HEK293 (cell line): ENCODE measurements around the gene ISG20L2.

Source experiments
- GFI1B ChIP-seq: fragments of 450-650 bp; formaldehyde crosslinking; IDR thresholded peaks from 2 replicates; pipeline ENCODE4 v1.5.1; 2016; ENCODE audit warnings: missing biosample characterization, missing genetic modification characterization
- GLIS1 ChIP-seq: fragments of 450-650 bp; formaldehyde crosslinking; IDR thresholded peaks from 2 replicates; pipeline ENCODE4 v1.5.1; 2016; ENCODE audit warnings: missing biosample characterization, missing genetic modification characterization
- HOXA7 ChIP-seq: sonication (generic); formaldehyde crosslinking; IDR thresholded peaks from 2 replicates; pipeline ENCODE4 v1.8.1; 2022; ENCODE audit warnings: missing genetic modification reagents, borderline replicate concordance
- INSM2 ChIP-seq: fragments of 450-650 bp; formaldehyde crosslinking; IDR thresholded peaks from 2 replicates; pipeline ENCODE4 v1.5.1; 2016; ENCODE audit warnings: missing biosample characterization, missing genetic modification characterization
- KLF8 ChIP-seq: fragments of 450-650 bp; formaldehyde crosslinking; IDR thresholded peaks from 2 replicates; pipeline ENCODE4 v1.5.1; 2016; ENCODE audit warnings: missing biosample characterization, missing genetic modification characterization
- REPIN1 ChIP-seq: fragments of 450-650 bp; formaldehyde crosslinking; IDR thresholded peaks from 2 replicates; pipeline ENCODE4 v1.5.1; 2017; ENCODE audit warnings: missing biosample characterization, missing genetic modification characterization, low read depth
- ZBTB1 ChIP-seq: fragments of 450-650 bp; formaldehyde crosslinking; IDR thresholded peaks from 2 replicates; pipeline ENCODE4 v1.5.1; 2016; ENCODE audit warnings: missing biosample characterization, missing genetic modification characterization
- ZBTB20 ChIP-seq: fragments of 450-650 bp; formaldehyde crosslinking; IDR thresholded peaks from 2 replicates; pipeline ENCODE4 v1.5.1; 2016; ENCODE audit warnings: missing biosample characterization, missing genetic modification characterization
- ZBTB21 ChIP-seq: fragments of 450-650 bp; formaldehyde crosslinking; IDR thresholded peaks from 2 replicates; pipeline ENCODE4 v1.5.1; 2017; ENCODE audit warnings: missing biosample characterization, missing genetic modification characterization
- ZEB2 ChIP-seq: fragments of 450-650 bp; formaldehyde crosslinking; IDR thresholded peaks from 2 replicates; pipeline ENCODE4 v1.5.1; 2016; ENCODE audit warnings: missing biosample characterization, missing genetic modification characterization
- ZFHX2 ChIP-seq: fragments of 450-650 bp; formaldehyde crosslinking; conservative IDR thresholded peaks from 2 replicates; pipeline ENCODE4 v1.5.1; 2016; ENCODE audit warnings: missing biosample characterization, missing genetic modification characterization
- ZNF140 ChIP-seq: fragments of 450-650 bp; formaldehyde crosslinking; IDR thresholded peaks from 2 replicates; pipeline ENCODE4 v1.5.1; 2016; ENCODE audit warnings: missing biosample characterization, missing genetic modification characterization
- ZNF155 ChIP-seq: fragments of 450-650 bp; formaldehyde crosslinking; IDR thresholded peaks from 2 replicates; pipeline ENCODE4 v1.5.1; 2016; ENCODE audit warnings: missing biosample characterization, missing genetic modification characterization
- ZNF184 ChIP-seq: fragments of 450-650 bp; IDR thresholded peaks from 2 replicates; pipeline ENCODE4 v1.5.1; 2018; ENCODE audit warnings: missing biosample characterization, mild to moderate bottlenecking, missing genetic modification characterization
- ZNF211 ChIP-seq: fragments of 450-650 bp; formaldehyde crosslinking; IDR thresholded peaks from 2 replicates; pipeline ENCODE4 v1.5.1; 2016; ENCODE audit warnings: low read depth, missing biosample characterization, missing genetic modification characterization
- ZNF214 ChIP-seq: fragments of 450-650 bp; formaldehyde crosslinking; IDR thresholded peaks from 2 replicates; pipeline ENCODE4 v1.5.1; 2017; ENCODE audit warnings: missing biosample characterization, mild to moderate bottlenecking, missing genetic modification characterization, borderline replicate concordance
- ZNF23 ChIP-seq: fragments of 450-650 bp; formaldehyde crosslinking; IDR thresholded peaks from 2 replicates; pipeline ENCODE4 v1.5.1; 2016; ENCODE audit warnings: missing biosample characterization, missing genetic modification characterization, borderline replicate concordance
- ZNF24 ChIP-seq: fragments of 450-650 bp; formaldehyde crosslinking; IDR thresholded peaks from 2 replicates; pipeline ENCODE4 v1.5.1; 2016; ENCODE audit warnings: missing biosample characterization, missing genetic modification characterization
- ZNF324 ChIP-seq: fragments of 450-650 bp; formaldehyde crosslinking; IDR thresholded peaks from 2 replicates; pipeline ENCODE4 v1.5.1; 2016; ENCODE audit warnings: missing biosample characterization, missing genetic modification characterization
- ZNF362 ChIP-seq: fragments of 450-650 bp; formaldehyde crosslinking; IDR thresholded peaks from 2 replicates; pipeline ENCODE4 v1.5.1; 2016; ENCODE audit warnings: missing biosample characterization, missing genetic modification characterization
- ZNF366 ChIP-seq: fragments of 450-650 bp; formaldehyde crosslinking; conservative IDR thresholded peaks from 2 replicates; pipeline ENCODE4 v1.5.1; 2016; ENCODE audit warnings: missing biosample characterization, missing genetic modification characterization
- ZNF37A ChIP-seq: fragments of 450-650 bp; IDR thresholded peaks from 2 replicates; pipeline ENCODE4 v1.5.1; 2018; ENCODE audit warnings: missing biosample characterization, missing genetic modification characterization
- ZNF416 ChIP-seq: fragments of 450-650 bp; formaldehyde crosslinking; IDR thresholded peaks from 2 replicates; pipeline ENCODE4 v1.5.1; 2016; ENCODE audit warnings: missing biosample characterization, missing genetic modification characterization
- ZNF473 ChIP-seq: fragments of 450-650 bp; formaldehyde crosslinking; IDR thresholded peaks from 2 replicates; pipeline ENCODE4 v1.5.1; 2017; ENCODE audit warnings: missing biosample characterization, missing genetic modification characterization
- ZNF48 ChIP-seq: fragments of 450-650 bp; formaldehyde crosslinking; IDR thresholded peaks from 2 replicates; pipeline ENCODE4 v1.5.1; 2016; ENCODE audit warnings: missing biosample characterization, missing genetic modification characterization
- ZNF549 ChIP-seq: fragments of 450-650 bp; IDR thresholded peaks from 2 replicates; pipeline ENCODE4 v1.5.1; 2018; ENCODE audit warnings: missing biosample characterization, missing genetic modification characterization, mild to moderate bottlenecking, inconsistent platforms, moderate library complexity
- ZNF555 ChIP-seq: fragments of 450-650 bp; formaldehyde crosslinking; conservative IDR thresholded peaks from 2 replicates; pipeline ENCODE4 v1.5.1; 2017; ENCODE audit warnings: missing biosample characterization, mild to moderate bottlenecking, missing genetic modification characterization, inconsistent platforms
- ZNF560 ChIP-seq: fragments of 450-650 bp; formaldehyde crosslinking; IDR thresholded peaks from 2 replicates; pipeline ENCODE4 v1.5.1; 2017; ENCODE audit warnings: missing biosample characterization, missing genetic modification characterization, borderline replicate concordance
- ZNF585B ChIP-seq: fragments of 450-650 bp; formaldehyde crosslinking; IDR thresholded peaks from 2 replicates; pipeline ENCODE4 v1.5.1; 2016; ENCODE audit warnings: missing biosample characterization, missing genetic modification characterization
- ZNF623 ChIP-seq: fragments of 450-650 bp; formaldehyde crosslinking; IDR thresholded peaks from 2 replicates; pipeline ENCODE4 v1.5.1; 2016; ENCODE audit warnings: missing biosample characterization, missing genetic modification characterization
- ZNF645 ChIP-seq: fragments of 450-650 bp; formaldehyde crosslinking; IDR thresholded peaks from 2 replicates; pipeline ENCODE4; 2016; ENCODE audit warnings: missing biosample characterization, missing genetic modification characterization
- ZNF670 ChIP-seq: fragments of 450-650 bp; formaldehyde crosslinking; IDR thresholded peaks from 2 replicates; pipeline ENCODE4 v1.5.1; 2016; ENCODE audit warnings: missing biosample characterization, missing genetic modification characterization, low read depth
- ZNF707 ChIP-seq: fragments of 450-650 bp; formaldehyde crosslinking; IDR thresholded peaks from 2 replicates; pipeline ENCODE4 v1.5.1; 2016; ENCODE audit warnings: missing biosample characterization, missing genetic modification characterization
- ZNF76 ChIP-seq: fragments of 450-650 bp; formaldehyde crosslinking; IDR thresholded peaks from 2 replicates; pipeline ENCODE4; 2016; ENCODE audit warnings: low read depth, missing biosample characterization, missing genetic modification characterization, borderline replicate concordance
- ZNF843 ChIP-seq: fragments of 450-650 bp; formaldehyde crosslinking; IDR thresholded peaks from 2 replicates; pipeline ENCODE4 v1.5.1; 2016; ENCODE audit warnings: missing biosample characterization, missing genetic modification characterization
- ZSCAN30 ChIP-seq: fragments of 450-650 bp; IDR thresholded peaks from 2 replicates; pipeline ENCODE4 v1.5.1; 2018; ENCODE audit warnings: missing biosample characterization, mild to moderate bottlenecking, missing genetic modification characterization, moderate library complexity
- ZSCAN4 ChIP-seq: fragments of 450-650 bp; formaldehyde crosslinking; IDR thresholded peaks from 2 replicates; pipeline ENCODE4 v1.5.1; 2017; ENCODE audit warnings: missing biosample characterization, missing genetic modification characterization
- ZXDB ChIP-seq: fragments of 450-650 bp; formaldehyde crosslinking; IDR thresholded peaks from 2 replicates; pipeline ENCODE4 v1.5.1; 2016; ENCODE audit warnings: missing biosample characterization, missing genetic modification characterization

The ISG20L2 gene

GRCh38 chr1:156746728-156747631 lies 18.4 kb upstream of the ISG20L2 start (continued):
- TF ChIP-seq ZNF214 (tag by site-specific recombination), result no peak
- no peak for TF ChIP-seq ZBTB21 (tag by site-specific recombination)
- TF ChIP-seq ZSCAN4 (tag by site-specific recombination), result 0 out of 2 replicates have a peak, but pooled peaks have one; percentile 9
- peak; percentile 39 for TF ChIP-seq ZXDB (tag by site-specific recombination)
- TF ChIP-seq ZEB2 (tag by site-specific recombination), result peak; percentile 10; the same call in 1 of the 2 replicates
- TF ChIP-seq INSM2 (tag by site-specific recombination), result no peak
- peak; percentile 95 for TF ChIP-seq ZNF76 (tag by site-specific recombination)
- TF ChIP-seq HOXA7 (CRISPR knock-in tag), result no peak
- TF ChIP-seq ZNF24 (tag by site-specific recombination), result peak; percentile 22; the same call in 1 of the 2 replicates
- no peak for TF ChIP-seq ZNF48
- TF ChIP-seq ZNF585B, result no peak
- peak; percentile 61 for TF ChIP-seq ZFHX2
- peak; percentile 46; the same call in 1 of the 2 replicates for TF ChIP-seq KLF8 (tag by site-specific recombination)
- TF ChIP-seq ZNF184, result no peak
- no peak for TF ChIP-seq ZBTB1 (tag by site-specific recombination)
- no peak; the same call in 1 of the 2 replicates for TF ChIP-seq ZNF645 (tag by site-specific recombination)
- no peak for TF ChIP-seq ZNF155 (tag by site-specific recombination)
- no peak for TF ChIP-seq GFI1B (tag by site-specific recombination)
- TF ChIP-seq ZNF555 (tag by site-specific recombination), result no peak
- TF ChIP-seq ZNF37A (tag by site-specific recombination), result no peak
- TF ChIP-seq ZNF23, result no peak
- no peak for TF ChIP-seq ZNF707 (tag by site-specific recombination)
- TF ChIP-seq ZBTB20 (tag by site-specific recombination), result peak; percentile 97
- no peak for TF ChIP-seq ZNF560 (tag by site-specific recombination)
- no peak for TF ChIP-seq ZNF362 (tag by site-specific recombination)
- TF ChIP-seq ZNF843 (tag by site-specific recombination), result no peak
- TF ChIP-seq ZSCAN30 (tag by site-specific recombination), result peak; percentile 98
- no peak; the same call in 1 of the 2 replicates for TF ChIP-seq ZNF324
- TF ChIP-seq ZNF549 (tag by site-specific recombination), result no peak
- TF ChIP-seq ZNF623 (tag by site-specific recombination), result no peak; the same call in 1 of the 2 replicates
- no peak for TF ChIP-seq ZNF416
- TF ChIP-seq ZNF670 (tag by site-specific recombination), result no peak
- TF ChIP-seq REPIN1 (tag by site-specific recombination), result no peak
- peak; percentile 90 for TF ChIP-seq GLIS1 (tag by site-specific recombination)
- TF ChIP-seq ZNF366 (tag by site-specific recombination), result peak; percentile 31; the same call in 1 of the 2 replicates
- no peak for TF ChIP-seq ZNF211 (tag by site-specific recombination)
- TF ChIP-seq ZNF140, result no peak
- no peak for TF ChIP-seq ZNF473
